ENCODE results near the gene ST3GAL3. TPM values are rescaled to one million over a fixed set of nuclear protein-coding genes. Genes with fewer than 3 reads are reported as not detected.

The ST3GAL3 gene
- total RNA-seq, 1 donor from 2014 or later: 16.5 TPM

- DNase-seq: no peak
- Mint-ChIP-seq H3K36me3 (ENCODE audit: unreplicated experiment) (no peaks in the 10 kb centered on the region), H3K27ac (ENCODE audit: unreplicated experiment) (peak overlapping the region; percentile 79), H3K4me1 (ENCODE audit: low read depth, unreplicated experiment) (peaks cover 7% of the 10 kb centered on the region), H3K4me3 (ENCODE audit: unreplicated experiment) (no peak overlapping the region), H3K9me3 (ENCODE audit: unreplicated experiment) (no peaks in the 10 kb centered on the region), H3K27me3 (ENCODE audit: unreplicated experiment) (no peaks in the 10 kb centered on the region)
- TF ChIP-seq, protein P1, sequence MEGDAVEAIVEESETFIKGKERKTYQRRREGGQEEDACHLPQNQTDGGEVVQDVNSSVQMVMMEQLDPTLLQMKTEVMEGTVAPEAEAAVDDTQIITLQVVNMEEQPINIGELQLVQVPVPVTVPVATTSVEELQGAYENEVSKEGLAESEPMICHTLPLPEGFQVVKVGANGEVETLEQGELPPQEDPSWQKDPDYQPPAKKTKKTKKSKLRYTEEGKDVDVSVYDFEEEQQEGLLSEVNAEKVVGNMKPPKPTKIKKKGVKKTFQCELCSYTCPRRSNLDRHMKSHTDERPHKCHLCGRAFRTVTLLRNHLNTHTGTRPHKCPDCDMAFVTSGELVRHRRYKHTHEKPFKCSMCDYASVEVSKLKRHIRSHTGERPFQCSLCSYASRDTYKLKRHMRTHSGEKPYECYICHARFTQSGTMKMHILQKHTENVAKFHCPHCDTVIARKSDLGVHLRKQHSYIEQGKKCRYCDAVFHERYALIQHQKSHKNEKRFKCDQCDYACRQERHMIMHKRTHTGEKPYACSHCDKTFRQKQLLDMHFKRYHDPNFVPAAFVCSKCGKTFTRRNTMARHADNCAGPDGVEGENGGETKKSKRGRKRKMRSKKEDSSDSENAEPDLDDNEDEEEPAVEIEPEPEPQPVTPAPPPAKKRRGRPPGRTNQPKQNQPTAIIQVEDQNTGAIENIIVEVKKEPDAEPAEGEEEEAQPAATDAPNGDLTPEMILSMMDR (IDR thresholded peaks at IDR 0.05; ENCODE audit: partially characterized antibody, unreplicated experiment): no peak
Measured at GRCh38 chr1:43731867-43732531, 24.7 kb downstream of the ST3GAL3 start.

- peaks cover 7% of the 10 kb centered on the region for H3K4me1 Mint-ChIP-seq (ENCODE audit: low read depth, unreplicated experiment)
- no peak overlapping the region for H3K27ac Mint-ChIP-seq (ENCODE audit: unreplicated experiment)
- DNase-seq: no peak
- no peak overlapping the region for H3K4me3 Mint-ChIP-seq (ENCODE audit: unreplicated experiment)
- peaks cover under 1% of the 10 kb centered on the region for H3K27me3 Mint-ChIP-seq (ENCODE audit: unreplicated experiment)
- H3K36me3 Mint-ChIP-seq (ENCODE audit: unreplicated experiment): no peaks in the 10 kb centered on the region
- TF ChIP-seq, protein P1 (IDR thresholded peaks at IDR 0.05; ENCODE audit: partially characterized antibody, unreplicated experiment): no peak
- no peaks in the 10 kb centered on the region for H3K9me3 Mint-ChIP-seq (ENCODE audit: unreplicated experiment)
Measured at GRCh38 chr1:43736819-43737218, 29.5 kb downstream of the ST3GAL3 start.

GRCh38 chr1:43742026-43742425 is 34.7 kb downstream of the ST3GAL3 start:
- Mint-ChIP-seq H3K4me1 (ENCODE audit: low read depth, unreplicated experiment) (no peaks in the 10 kb centered on the region), H3K27ac (ENCODE audit: unreplicated experiment) (no peak overlapping the region), H3K36me3 (ENCODE audit: unreplicated experiment) (no peaks in the 10 kb centered on the region), H3K4me3 (ENCODE audit: unreplicated experiment) (no peak overlapping the region), H3K27me3 (ENCODE audit: unreplicated experiment) (peaks cover 4% of the 10 kb centered on the region), H3K9me3 (ENCODE audit: unreplicated experiment) (no peaks in the 10 kb centered on the region)
- no peak for DNase-seq
- TF ChIP-seq, protein P1 (IDR thresholded peaks at IDR 0.05; ENCODE audit: partially characterized antibody, unreplicated experiment): no peak

GRCh38 chr1:43743206-43743605 is 35.9 kb downstream of the ST3GAL3 start:
- H3K4me3 Mint-ChIP-seq (ENCODE audit: unreplicated experiment): no peak overlapping the region
- no peaks in the 10 kb centered on the region for H3K9me3 Mint-ChIP-seq (ENCODE audit: unreplicated experiment)
- DNase-seq: no peak
- TF ChIP-seq, protein P1 (IDR thresholded peaks at IDR 0.05; ENCODE audit: partially characterized antibody, unreplicated experiment): no peak
- H3K27ac Mint-ChIP-seq (ENCODE audit: unreplicated experiment): no peak overlapping the region
- H3K27me3 Mint-ChIP-seq (ENCODE audit: unreplicated experiment): peaks cover 4% of the 10 kb centered on the region
- no peaks in the 10 kb centered on the region for H3K4me1 Mint-ChIP-seq (ENCODE audit: low read depth, unreplicated experiment)
- H3K36me3 Mint-ChIP-seq (ENCODE audit: unreplicated experiment): no peaks in the 10 kb centered on the region

GRCh38 chr1:43747736-43748135 is 40.4 kb downstream of the ST3GAL3 start:
- TF ChIP-seq, protein P1 (IDR thresholded peaks at IDR 0.05; ENCODE audit: partially characterized antibody, unreplicated experiment): no peak
- DNase-seq: no peak
- Mint-ChIP-seq H3K27ac (ENCODE audit: unreplicated experiment) (no peak overlapping the region), H3K4me3 (ENCODE audit: unreplicated experiment) (no peak overlapping the region), H3K36me3 (ENCODE audit: unreplicated experiment) (no peaks in the 10 kb centered on the region), H3K4me1 (ENCODE audit: low read depth, unreplicated experiment) (no peaks in the 10 kb centered on the region), H3K27me3 (ENCODE audit: unreplicated experiment) (no peaks in the 10 kb centered on the region), H3K9me3 (ENCODE audit: unreplicated experiment) (no peaks in the 10 kb centered on the region)
